HEK293 (cell line): Measurements from ENCODE around the gene SRBD1.

Experiments used
- CTCF ChIP-seq: fragments of 450-650 bp; formaldehyde crosslinking; IDR thresholded peaks from 2 replicates; pipeline ENCODE4 v1.5.1; 2016; ENCODE audit warnings: missing biosample characterization, missing genetic modification characterization
- YY1 ChIP-seq: fragments of 450-650 bp; formaldehyde crosslinking; IDR thresholded peaks from 2 replicates; pipeline ENCODE4 v1.5.1; 2018; ENCODE audit warnings: missing biosample characterization, missing genetic modification characterization
- ZNF501 ChIP-seq: fragments of 450-650 bp; formaldehyde crosslinking; IDR thresholded peaks from 2 replicates; pipeline ENCODE4 v1.5.1; 2016; ENCODE audit warnings: missing biosample characterization, missing genetic modification characterization
- ZNF701 ChIP-seq: fragments of 450-650 bp; formaldehyde crosslinking; IDR thresholded peaks from 2 replicates; pipeline ENCODE4 v1.5.1; 2016; ENCODE audit warnings: missing biosample characterization, missing genetic modification characterization
- ZNF791 ChIP-seq: fragments of 450-650 bp; formaldehyde crosslinking; IDR thresholded peaks from 2 replicates; pipeline ENCODE4 v1.5.1; 2016; ENCODE audit warnings: missing biosample characterization, missing genetic modification characterization
- TF ChIP-seq, protein P1 (sequence below): fragments of 450-650 bp; IDR thresholded peaks from 2 replicates; pipeline ENCODE4 v1.5.1; 2018; ENCODE audit warnings: missing biosample characterization, missing genetic modification characterization

- TF ChIP-seq ZNF701: no peak
- no peak for TF ChIP-seq CTCF (tag by site-specific recombination)
- no peak for TF ChIP-seq ZNF501 (tag by site-specific recombination)
- no peak for TF ChIP-seq YY1 (tag by site-specific recombination)
- no peak for TF ChIP-seq ZNF791 (tag by site-specific recombination)
- TF ChIP-seq, protein P1, sequence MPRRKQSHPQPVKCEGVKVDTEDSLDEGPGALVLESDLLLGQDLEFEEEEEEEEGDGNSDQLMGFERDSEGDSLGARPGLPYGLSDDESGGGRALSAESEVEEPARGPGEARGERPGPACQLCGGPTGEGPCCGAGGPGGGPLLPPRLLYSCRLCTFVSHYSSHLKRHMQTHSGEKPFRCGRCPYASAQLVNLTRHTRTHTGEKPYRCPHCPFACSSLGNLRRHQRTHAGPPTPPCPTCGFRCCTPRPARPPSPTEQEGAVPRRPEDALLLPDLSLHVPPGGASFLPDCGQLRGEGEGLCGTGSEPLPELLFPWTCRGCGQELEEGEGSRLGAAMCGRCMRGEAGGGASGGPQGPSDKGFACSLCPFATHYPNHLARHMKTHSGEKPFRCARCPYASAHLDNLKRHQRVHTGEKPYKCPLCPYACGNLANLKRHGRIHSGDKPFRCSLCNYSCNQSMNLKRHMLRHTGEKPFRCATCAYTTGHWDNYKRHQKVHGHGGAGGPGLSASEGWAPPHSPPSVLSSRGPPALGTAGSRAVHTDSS (tag by site-specific recombination): no peak
These were observed 70.1 kb downstream of the SRBD1 start for GRCh38 chr2:45540942-45541341.
